GM19395 (cell line): ENCODE measurements around the gene EHD1.

ENCODE experiments used
- ATAC-seq: cut with Tn5 transposase; IDR thresholded peaks from one replicate; pipeline ENCODE4 v1.9.1; 2021; ENCODE audit warnings: mild to moderate bottlenecking, moderate library complexity; ENCODE audit not compliant: unreplicated experiment

Gene EHD1

GRCh38 chr11:64878494-64879243, at the start of gene EHD1:
Gene EHD1, minus strand, starts transcription at chr11:64878621. Its CDS starts 157 bp downstream, at chr11:64878464.
- peak; percentile 62 for ATAC-seq

- no peak for ATAC-seq
Measured at GRCh38 chr11:64926689-64927088, 48.3 kb upstream of the EHD1 start.

GRCh38 chr11:64925536-64926436, 47.4 kb upstream of the EHD1 start:
- ATAC-seq, result no peak

- ATAC-seq, result no peak
Measured at GRCh38 chr11:64924910-64925284, 46.5 kb upstream of the EHD1 start.

- peak; percentile 85 for ATAC-seq
Measured at GRCh38 chr11:64923944-64924909, 45.8 kb upstream of the EHD1 start, which contains the start of gene PPP2R5B. Gene PPP2R5B, plus strand, starts transcription at chr11:64924689. Its CDS starts 1,046 bp downstream, at chr11:64925735.

- ATAC-seq, result no peak
Measured at GRCh38 chr11:64923151-64923661, 44.8 kb upstream of the EHD1 start.

GRCh38 chr11:64921384-64921783, 43.0 kb upstream of the EHD1 start:
- no peak for ATAC-seq

GRCh38 chr11:64920124-64920523, 41.7 kb upstream of the EHD1 start:
- no peak for ATAC-seq

- ATAC-seq, result no peak
Measured at GRCh38 chr11:64919627-64920026, 41.2 kb upstream of the EHD1 start.

- no peak for ATAC-seq
Measured at GRCh38 chr11:64918017-64918416, 39.6 kb upstream of the EHD1 start.

GRCh38 chr11:64917663-64917995, 39.2 kb upstream of the EHD1 start:
- ATAC-seq, result no peak

GRCh38 chr11:64916775-64917662, 38.6 kb upstream of the EHD1 start, which contains the start of gene ATG2A:
Gene ATG2A, minus strand, starts transcription at chr11:64917209. Its CDS starts 74 bp downstream, at chr11:64917135.
- ATAC-seq, result peak; percentile 94

GRCh38 chr11:64916040-64916774, 37.8 kb upstream of the EHD1 start:
- no peak for ATAC-seq

- no peak for ATAC-seq
Measured at GRCh38 chr11:64915376-64915887, 37.0 kb upstream of the EHD1 start.

GRCh38 chr11:64914123-64914522, 35.7 kb upstream of the EHD1 start:
- ATAC-seq, result no peak

GRCh38 chr11:64913171-64913727, 34.8 kb upstream of the EHD1 start:
- no peak for ATAC-seq

- ATAC-seq, result no peak
Measured at GRCh38 chr11:64911689-64912088, 33.3 kb upstream of the EHD1 start.

- no peak for ATAC-seq
Measured at GRCh38 chr11:64911142-64911541, 32.7 kb upstream of the EHD1 start.
